NCI-H2107 (cell line): ENCODE data around the gene AFF4.

Experiments
- DNase-seq: peaks from one replicate; lab custom pipeline; 2025; lab: John Stamatoyannopoulos, UW

The AFF4 gene

GRCh38 chr5:132826424-132827082 lies 136.9 kb downstream of the AFF4 start:
- DNase-seq = no peak

- no peak for DNase-seq
Observed at GRCh38 chr5:132825834-132826391, 137.5 kb downstream of the AFF4 start.
